Mesendoderm (in vitro differentiated cells): ENCODE results near the gene IL17RD.

ENCODE experiments used
- DNase-seq: peaks from one replicate; pipeline ENCODE4 v3.0.0; 2013
- H2AK5ac ChIP-seq: 2 replicates; pipeline ENCODE4 v1.6.1; 2013; ENCODE audit warnings: low read length, inconsistent platforms
- H2BK120ac ChIP-seq: 2 replicates; pipeline ENCODE4 v1.6.1; 2013; ENCODE audit warnings: low read depth, mild to moderate bottlenecking, low read length, moderate library complexity, mixed read lengths
- H2BK15ac ChIP-seq: replicated peaks from 2 replicates; pipeline ENCODE4 v1.6.1; 2013; ENCODE audit warnings: low read depth, mild to moderate bottlenecking, moderate library complexity
- H2BK5ac ChIP-seq: 2 replicates; pipeline ENCODE4 v1.6.1; 2013; ENCODE audit warnings: low read length, inconsistent platforms
- H3K18ac ChIP-seq: 2 replicates; pipeline ENCODE4 v1.6.1; 2013; ENCODE audit warnings: mild to moderate bottlenecking, low read length, mixed read lengths
- H3K23ac ChIP-seq: one replicate; pipeline ENCODE4 v1.6.1; 2013; ENCODE audit warnings: low read length
- H3K27ac ChIP-seq: 2 replicates; pipeline ENCODE4 v1.5.1; 2013; ENCODE audit warnings: low read depth, mild to moderate bottlenecking, inconsistent platforms, low read length, moderate library complexity
- H3K27me3 ChIP-seq: 2 replicates; pipeline ENCODE4 v1.6.1; 2013; ENCODE audit warnings: low read length, control low read depth, mild to moderate bottlenecking, inconsistent platforms; ENCODE audit not compliant: insufficient read depth, poor library complexity
- H3K36me3 ChIP-seq: 2 replicates; pipeline ENCODE4 v1.6.1; 2013; ENCODE audit warnings: low read length, inconsistent platforms; ENCODE audit not compliant: control insufficient read depth, insufficient read depth
- H3K4ac ChIP-seq: one replicate; pipeline ENCODE4 v1.6.1; 2013; ENCODE audit warnings: low read depth, mild to moderate bottlenecking, low read length, moderate library complexity
- H3K4me1 ChIP-seq: 2 replicates; pipeline ENCODE4 v1.6.1; 2013; ENCODE audit warnings: low read depth, low read length, inconsistent platforms; ENCODE audit not compliant: control insufficient read depth
- H3K4me2 ChIP-seq: 2 replicates; pipeline ENCODE4 v1.6.1; 2013; ENCODE audit warnings: low read length
- H3K4me3 ChIP-seq: 2 replicates; pipeline ENCODE4 v1.5.1; 2013; ENCODE audit warnings: mild to moderate bottlenecking, low read length
- H3K56ac ChIP-seq: one replicate; pipeline ENCODE4 v1.6.1; 2013; ENCODE audit warnings: low read length
- H3K79me1 ChIP-seq: 2 replicates; pipeline ENCODE4 v1.6.1; 2013; ENCODE audit warnings: low read length, inconsistent platforms
- H3K79me2 ChIP-seq: 2 replicates; pipeline ENCODE4 v1.6.1; 2013; ENCODE audit warnings: mild to moderate bottlenecking, low read length; ENCODE audit not compliant: control insufficient read depth, insufficient read depth
- H3K9ac ChIP-seq: 2 replicates; pipeline ENCODE4 v1.6.1; 2013; ENCODE audit warnings: low read length, inconsistent platforms
- H4K5ac ChIP-seq: one replicate; pipeline ENCODE4 v1.6.1; 2013; ENCODE audit warnings: low read length
- H4K8ac ChIP-seq: one replicate; pipeline ENCODE4 v1.6.1; 2013; ENCODE audit warnings: low read depth, mild to moderate bottlenecking, control low read depth, low read length, moderate library complexity
- WGBS: extraction: QIAGEN DNeasy Blood & Tissue Kit; methylation state at CpG from one replicate; pipeline ENCODE4 v1.1.7; 2013; ENCODE audit warnings: low lambda C conversion rate, missing lambda C conversion rate; ENCODE audit not compliant: insufficient coverage; ENCODE audit errors: extremely low coverage; 5-methylcytosine and 5-hydroxymethylcytosine counted together

IL17RD gene

GRCh38 chr3:57158813-57159738, 6.1 kb downstream of the IL17RD start:
- H2BK5ac ChIP-seq, result peak overlapping the region; percentile 96
- no peak overlapping the region for H2BK120ac ChIP-seq
- H3K18ac ChIP-seq, result peak overlapping the region; percentile 34
- peak overlapping the region; percentile 67 for H3K9ac ChIP-seq
- peaks cover 23% of the 10 kb centered on the region for H3K79me1 ChIP-seq
- peak overlapping the region; percentile 89 for H3K4ac ChIP-seq
- H3K4me3 ChIP-seq, result no peak overlapping the region
- no peak overlapping the region for H3K23ac ChIP-seq
- no peaks in the 10 kb centered on the region for H3K27me3 ChIP-seq
- H2AK5ac ChIP-seq, result peak overlapping the region; percentile 90
- no CpG with 5 or more reads among the region's 8 CpGs for WGBS
- peaks cover 58% of the 10 kb centered on the region for H3K4me1 ChIP-seq
- no peak overlapping the region for H2BK15ac ChIP-seq
- peak overlapping the region; percentile 83 for H3K56ac ChIP-seq
- DNase-seq, result peak; percentile 95
- no peak overlapping the region for H4K8ac ChIP-seq
- peaks cover 68% of the 10 kb centered on the region for H3K79me2 ChIP-seq
- H4K5ac ChIP-seq, result peak overlapping the region; percentile 77
- peak overlapping the region; percentile 93 for H3K27ac ChIP-seq
- H3K4me2 ChIP-seq, result peak overlapping the region; percentile 10
- no peaks in the 10 kb centered on the region for H3K36me3 ChIP-seq

DNA sequence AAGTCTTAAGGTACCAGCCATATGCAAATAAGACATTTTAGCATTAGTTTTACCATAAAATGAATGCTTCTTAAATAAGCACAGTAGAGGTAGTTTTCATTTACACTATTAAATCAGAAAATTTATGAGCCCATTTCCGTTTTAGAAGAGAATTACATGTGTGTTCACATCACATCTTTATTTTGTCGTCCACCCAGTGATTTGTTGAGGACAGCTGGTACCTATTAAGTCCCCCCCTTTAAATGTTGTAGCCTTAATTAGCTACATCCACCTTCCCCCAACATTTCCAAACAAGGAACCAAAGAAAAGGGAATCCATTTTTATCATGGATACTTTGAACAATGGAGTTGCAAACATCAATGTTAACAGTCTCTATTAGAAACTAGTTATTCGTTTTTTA, 6.8 kb downstream of the IL17RD start:
- peaks cover 60% of the 10 kb centered on the region for H3K4me1 ChIP-seq
- peak overlapping the region; percentile 79 for H2BK5ac ChIP-seq

GRCh38 chr3:57157545-57157944, 7.6 kb downstream of the IL17RD start:
- Histone ChIP-seq H3K9ac (peak overlapping the region; percentile 49), H3K18ac (peak overlapping the region; percentile 85), H3K23ac (peak overlapping the region; percentile 51), H2BK120ac (peak overlapping the region; percentile 63), H2BK5ac (peak overlapping the region; percentile 2), H3K36me3 (no peaks in the 10 kb centered on the region), H3K4ac (peak overlapping the region; percentile 89), H3K27me3 (no peaks in the 10 kb centered on the region), H4K5ac (no peak overlapping the region), H2BK15ac (peak overlapping the region; percentile 9), H3K79me2 (peaks cover 64% of the 10 kb centered on the region), H3K79me1 (peaks cover 15% of the 10 kb centered on the region), H3K4me1 (peaks cover 52% of the 10 kb centered on the region), H3K27ac (no peak overlapping the region), H2AK5ac (peak overlapping the region; percentile 3), H3K4me3 (no peak overlapping the region), H3K56ac (peak overlapping the region; percentile 57), H3K4me2 (no peak overlapping the region), H4K8ac (no peak overlapping the region)
- WGBS, result no CpG with 5 or more reads among the region's 10 CpGs
- no peak for DNase-seq

More for the DNA sequence above, 6.8 kb downstream of the IL17RD start:
- no peak overlapping the region for H3K18ac ChIP-seq
- no peaks in the 10 kb centered on the region for H3K36me3 ChIP-seq
- H3K79me2 ChIP-seq, result peaks cover 68% of the 10 kb centered on the region
- no peak overlapping the region for H4K5ac ChIP-seq
- no peak overlapping the region for H2BK120ac ChIP-seq
- H3K4me2 ChIP-seq, result no peak overlapping the region
- H3K27me3 ChIP-seq, result no peaks in the 10 kb centered on the region
- H3K4me3 ChIP-seq, result no peak overlapping the region
- no peak for DNase-seq
- no peak overlapping the region for H3K4ac ChIP-seq
- H3K23ac ChIP-seq, result no peak overlapping the region
- no peak overlapping the region for H3K27ac ChIP-seq
- H3K79me1 ChIP-seq, result peaks cover 20% of the 10 kb centered on the region
- H3K9ac ChIP-seq, result peak overlapping the region; percentile 35
- H3K56ac ChIP-seq, result peak overlapping the region; percentile 77
- H2BK15ac ChIP-seq, result no peak overlapping the region
- H2AK5ac ChIP-seq, result no peak overlapping the region
- WGBS, result no CpG with 5 or more reads among the region's 3 CpGs
- no peak overlapping the region for H4K8ac ChIP-seq

DNA sequence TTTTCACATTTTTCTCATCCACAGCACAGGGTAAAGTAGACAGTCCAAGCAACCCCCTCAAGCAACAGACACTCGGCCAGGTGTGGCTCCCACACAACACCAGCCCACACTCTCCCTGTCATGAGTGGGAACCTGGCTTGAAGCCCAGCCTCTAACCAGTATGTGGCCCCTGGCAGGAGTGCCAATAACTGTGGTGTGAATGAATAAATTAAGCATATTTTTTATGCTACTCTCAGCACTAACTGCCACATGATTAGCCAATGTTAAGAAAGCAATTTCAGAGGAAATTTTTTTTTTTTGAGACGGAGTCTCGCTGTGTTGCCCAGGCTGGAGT, 9.9 kb downstream of the IL17RD start:
- Histone ChIP-seq H2BK15ac (no peak overlapping the region), H2BK5ac (no peak overlapping the region), H3K27me3 (no peaks in the 10 kb centered on the region), H3K56ac (peak overlapping the region; percentile 65), H3K4me3 (no peak overlapping the region), H3K23ac (peak overlapping the region; percentile 94), H4K5ac (peak overlapping the region; percentile 72), H3K79me1 (peaks cover 17% of the 10 kb centered on the region), H3K36me3 (no peaks in the 10 kb centered on the region), H3K4me2 (peak overlapping the region; percentile 4), H4K8ac (no peak overlapping the region), H3K4me1 (peaks cover 43% of the 10 kb centered on the region), H3K9ac (peak overlapping the region; percentile 49), H2AK5ac (no peak overlapping the region), H3K4ac (no peak overlapping the region), H3K18ac (peak overlapping the region; percentile 13), H2BK120ac (no peak overlapping the region), H3K79me2 (peaks cover 73% of the 10 kb centered on the region), H3K27ac (no peak overlapping the region)
- DNase-seq, result no peak
- no CpG with 5 or more reads among the region's 3 CpGs for WGBS

GRCh38 chr3:57154470-57155309, 10.5 kb downstream of the IL17RD start:
- H3K4me2 ChIP-seq, result peak overlapping the region; percentile 4
- peak overlapping the region; percentile 13 for H3K18ac ChIP-seq
- H3K79me1 ChIP-seq, result peaks cover 21% of the 10 kb centered on the region
- H2BK5ac ChIP-seq, result no peak overlapping the region
- no peak overlapping the region for H2AK5ac ChIP-seq
- peak overlapping the region; percentile 65 for H3K56ac ChIP-seq
- H3K27ac ChIP-seq, result no peak overlapping the region
- peak overlapping the region; percentile 49 for H3K9ac ChIP-seq
- peak overlapping the region; percentile 94 for H3K23ac ChIP-seq
- no peak overlapping the region for H4K8ac ChIP-seq
- DNase-seq, result no peak
- H3K36me3 ChIP-seq, result no peaks in the 10 kb centered on the region
- no peak overlapping the region for H3K4ac ChIP-seq
- peaks cover 41% of the 10 kb centered on the region for H3K4me1 ChIP-seq
- H2BK15ac ChIP-seq, result no peak overlapping the region
- peaks cover 79% of the 10 kb centered on the region for H3K79me2 ChIP-seq
- H2BK120ac ChIP-seq, result no peak overlapping the region
- H4K5ac ChIP-seq, result peak overlapping the region; percentile 72
- no peak overlapping the region for H3K4me3 ChIP-seq
- H3K27me3 ChIP-seq, result no peaks in the 10 kb centered on the region
- WGBS, result no CpG with 5 or more reads among the region's 15 CpGs
